Upper lobe of left lung (tissue), 6 donors: Measurements from ENCODE around the gene OPRM1. TPM values are rescaled to one million over a fixed set of nuclear protein-coding genes. Genes with fewer than 3 reads are reported as not detected.
"Not testable (repeated sequence)": the region's sequence is repeated elsewhere in the genome, so short reads cannot be mapped to it uniquely, and the experiment has no call there.

Source experiments
- ATAC-seq, 2 donors: fragments of 200-7000 bp; cut with Tn5 transposase; one replicate each; pipeline ENCODE4 v1.9.1; 2022; ENCODE audit warnings: mild to moderate bottlenecking in 2 of 2, moderate library complexity in 2 of 2; ENCODE audit not compliant: low FRiP score in 2 of 2
- DNase-seq, 2 donors: peaks; one replicate each; pipeline ENCODE4 v3.0.0-alpha.2; 2019 to 2020
- H3K27ac ChIP-seq, 4 donors: fragments of 200-600 bp; sonication (generic); one replicate each; pipeline ENCODE4 v1.5.1; 2016 to 2019
- H3K27me3 ChIP-seq, 4 donors: fragments of 200-600 bp; sonication (generic); one replicate each; pipeline ENCODE4 v1.5.1; 2017 to 2019
- H3K36me3 ChIP-seq, 4 donors: fragments of 200-600 bp; sonication (generic); one replicate each; pipeline ENCODE4 v1.5.1; 2016 to 2019
- H3K4me1 ChIP-seq, 4 donors: fragments of 200-600 bp; sonication (generic); one replicate each; pipeline ENCODE4 v1.5.1; 2018 to 2019
- H3K4me3 ChIP-seq, 4 donors: fragments of 200-600 bp; sonication (generic); one replicate each; pipeline ENCODE4 v1.5.1; 2017 to 2019; ENCODE audit warnings: mild to moderate bottlenecking in 2 of 4, moderate library complexity in 1 of 4
- H3K9me3 ChIP-seq, 4 donors: fragments of 200-600 bp; sonication (generic); one replicate each; pipeline ENCODE4 v1.5.1; 2018 to 2019
- EP300 ChIP-seq, 4 donors: sonication (generic); formaldehyde crosslinking; IDR thresholded peaks; one replicate each; pipeline ENCODE4 v1.5.1; 2017; ENCODE audit warnings: antibody characterized with exemption in 4 of 4, control low read depth in 2 of 4
- POLR2A ChIP-seq, 4 donors: fragments of 450-650 bp; IDR thresholded peaks; one replicate each; pipeline ENCODE4 v1.5.1; 2016 to 2017; ENCODE audit warnings: antibody characterized with exemption in 4 of 4, mild to moderate bottlenecking in 2 of 4
- POLR2AphosphoS5 ChIP-seq, 2 donors: sonication (generic); formaldehyde crosslinking; IDR thresholded peaks; one replicate each; pipeline ENCODE4 v1.5.1; 2017; ENCODE audit warnings: antibody characterized with exemption in 2 of 2
- WGBS, 2 donors: methylation state at CpG; one replicate each; pipeline ENCODE4 v1.1.5; 2017 to 2018; 5-methylcytosine and 5-hydroxymethylcytosine counted together
- total RNA-seq, 6 donors: library from RNA; depleted of rRNA in 4 of 6; stranded (reverse); fragments of >200 nt in 4 of 6; gene quantifications; one replicate each; pipeline versions ENCODE4 v1.1.0 to v1.2.1, GENCODE V29; 2016 to 2021
- TF ChIP-seq, protein P1 (sequence below), 6 experiments: fragments of 450-650 bp in 4 of 6; fragments of 200-600 bp in 2 of 6; sonication (generic) in 2 of 6; IDR thresholded peaks; one replicate each; pipeline ENCODE4 v1.5.1; 2016 to 2019; ENCODE audit warnings: antibody characterized with exemption in 6 of 6
- donor health status: DM: no; HTN: no; CAD: no; lungs with moderate emphysema.
- donor health status: DM: no; HTN: yes; CAD: no; lungs with severe emphysema.

OPRM1 gene
- total RNA-seq, 6 donors from 2014 or later: not detected

DNA sequence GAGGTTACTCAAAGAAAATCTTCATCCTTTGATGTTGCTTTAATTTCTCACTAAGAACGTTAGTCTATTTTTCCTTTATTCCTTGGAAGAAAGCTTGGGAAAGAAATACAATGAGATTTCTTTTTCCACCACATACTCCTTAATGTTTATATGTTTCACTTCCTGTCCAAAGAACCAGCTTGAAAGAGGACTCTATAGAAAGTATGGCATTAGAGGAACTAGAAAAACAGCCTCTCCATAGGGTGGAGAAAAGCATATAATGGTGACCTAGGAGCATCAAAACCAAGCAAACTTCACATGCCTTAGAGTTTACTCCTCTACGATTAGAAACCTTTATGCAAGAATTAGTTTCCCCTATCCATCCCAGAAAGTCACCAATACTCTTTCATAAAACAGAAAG lies 131.1 kb downstream of the OPRM1 start:
- DNase-seq (no peak), ATAC-seq (no peak)
- TF ChIP-seq, protein P1, sequence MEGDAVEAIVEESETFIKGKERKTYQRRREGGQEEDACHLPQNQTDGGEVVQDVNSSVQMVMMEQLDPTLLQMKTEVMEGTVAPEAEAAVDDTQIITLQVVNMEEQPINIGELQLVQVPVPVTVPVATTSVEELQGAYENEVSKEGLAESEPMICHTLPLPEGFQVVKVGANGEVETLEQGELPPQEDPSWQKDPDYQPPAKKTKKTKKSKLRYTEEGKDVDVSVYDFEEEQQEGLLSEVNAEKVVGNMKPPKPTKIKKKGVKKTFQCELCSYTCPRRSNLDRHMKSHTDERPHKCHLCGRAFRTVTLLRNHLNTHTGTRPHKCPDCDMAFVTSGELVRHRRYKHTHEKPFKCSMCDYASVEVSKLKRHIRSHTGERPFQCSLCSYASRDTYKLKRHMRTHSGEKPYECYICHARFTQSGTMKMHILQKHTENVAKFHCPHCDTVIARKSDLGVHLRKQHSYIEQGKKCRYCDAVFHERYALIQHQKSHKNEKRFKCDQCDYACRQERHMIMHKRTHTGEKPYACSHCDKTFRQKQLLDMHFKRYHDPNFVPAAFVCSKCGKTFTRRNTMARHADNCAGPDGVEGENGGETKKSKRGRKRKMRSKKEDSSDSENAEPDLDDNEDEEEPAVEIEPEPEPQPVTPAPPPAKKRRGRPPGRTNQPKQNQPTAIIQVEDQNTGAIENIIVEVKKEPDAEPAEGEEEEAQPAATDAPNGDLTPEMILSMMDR (IDR thresholded peaks at IDR 0.05): no peak
- no peak for TF ChIP-seq POLR2AphosphoS5 (IDR thresholded peaks at IDR 0.05)
- TF ChIP-seq POLR2A (IDR thresholded peaks at IDR 0.05): no peak
- no peak for TF ChIP-seq EP300 (IDR thresholded peaks at IDR 0.05)
- Histone ChIP-seq H3K27me3 (no peaks in the 10 kb centered on the region), H3K27ac (no peak overlapping the region), H3K36me3 (no peaks in the 10 kb centered on the region), H3K4me3 (no peak overlapping the region), H3K9me3 (no peaks in the 10 kb centered on the region), H3K4me1 (peaks cover 6 to 20% (median 8%) of the 10 kb centered on the region in 4 donors)
- WGBS, 2 donors: 67 to 68% methylated on average over 2 of the region's 2 CpGs

DNA sequence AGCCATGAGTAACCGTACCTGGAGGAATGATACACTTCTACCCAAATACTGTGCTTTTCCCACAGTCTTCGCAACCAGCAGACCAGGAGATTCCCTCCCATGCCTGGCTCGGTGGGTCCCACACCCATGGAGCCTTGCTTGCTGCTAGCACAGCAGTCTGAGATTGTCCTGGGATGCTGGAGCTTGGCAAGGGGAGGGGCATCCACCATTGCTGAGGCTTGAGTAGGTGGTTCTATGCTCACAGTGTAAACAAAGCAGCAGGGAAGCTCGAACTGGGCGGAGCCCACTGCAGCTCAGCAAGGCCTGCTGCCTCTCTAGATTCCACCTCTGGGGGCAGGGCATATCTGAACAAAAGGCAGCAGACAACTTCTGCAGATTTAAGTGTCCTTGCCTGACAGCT lies 133.4 kb downstream of the OPRM1 start:
- H3K4me1 ChIP-seq, H3K27ac ChIP-seq, DNase-seq, H3K4me3 ChIP-seq, H3K36me3 ChIP-seq, H3K27me3 ChIP-seq, ATAC-seq, H3K9me3 ChIP-seq: not testable (repeated sequence)
- 86% methylated on average over 5 of the region's 5 CpGs; no CpG with 5 or more reads in 1 of the 2 donors for WGBS, 2 donors

GRCh38 chr6:154179434-154179833 lies 140.4 kb downstream of the OPRM1 start:
- WGBS, 2 donors: 72 to 82% methylated on average over 5 of the region's 5 CpGs
- no peak overlapping the region for H3K4me3 ChIP-seq
- no peaks in the 10 kb centered on the region for H3K36me3 ChIP-seq
- H3K27ac ChIP-seq: no peak overlapping the region
- H3K4me1 ChIP-seq: no peaks in the 10 kb centered on the region
- DNase-seq: no peak
- ATAC-seq: no peak
- TF ChIP-seq POLR2A (IDR thresholded peaks at IDR 0.05) (no peak), POLR2AphosphoS5 (IDR thresholded peaks at IDR 0.05) (no peak), EP300 (IDR thresholded peaks at IDR 0.05) (no peak)
- TF ChIP-seq, protein P1 (IDR thresholded peaks at IDR 0.05): no peak
- no peaks in the 10 kb centered on the region for H3K27me3 ChIP-seq
- H3K9me3 ChIP-seq: peaks cover 0 to 4% (median 0%) of the 10 kb centered on the region in 4 donors

GRCh38 chr6:154187203-154187602 lies 148.2 kb downstream of the OPRM1 start:
- no peak overlapping the region for H3K27ac ChIP-seq
- 51 to 67% methylated on average over 3 of the region's 3 CpGs for WGBS, 2 donors
- H3K9me3 ChIP-seq: peaks cover 0 to 4% (median 0%) of the 10 kb centered on the region in 4 donors
- ATAC-seq: no peak
- H3K36me3 ChIP-seq: no peaks in the 10 kb centered on the region
- no peaks in the 10 kb centered on the region for H3K27me3 ChIP-seq
- TF ChIP-seq POLR2AphosphoS5 (IDR thresholded peaks at IDR 0.05) (no peak), EP300 (IDR thresholded peaks at IDR 0.05) (no peak), POLR2A (IDR thresholded peaks at IDR 0.05) (no peak)
- TF ChIP-seq, protein P1 (IDR thresholded peaks at IDR 0.05): no peak
- DNase-seq: no peak
- H3K4me1 ChIP-seq: no peaks in the 10 kb centered on the region
- H3K4me3 ChIP-seq: no peak overlapping the region

- Histone ChIP-seq H3K36me3 (no peaks in the 10 kb centered on the region), H3K27ac (no peak overlapping the region), H3K27me3 (no peaks in the 10 kb centered on the region), H3K4me1 (no peaks in the 10 kb centered on the region), H3K4me3 (no peak overlapping the region), H3K9me3 (peaks cover 0 to 4% (median 0%) of the 10 kb centered on the region in 4 donors)
- TF ChIP-seq EP300 (IDR thresholded peaks at IDR 0.05) (no peak), POLR2A (IDR thresholded peaks at IDR 0.05) (no peak), POLR2AphosphoS5 (IDR thresholded peaks at IDR 0.05) (no peak)
- TF ChIP-seq, protein P1 (IDR thresholded peaks at IDR 0.05): no peak
- ATAC-seq (no peak), DNase-seq (no peak)
Measured at GRCh38 chr6:154187714-154188113, 148.7 kb downstream of the OPRM1 start.
